Measurements from ENCODE around the gene PSD.

PSD gene

DNA sequence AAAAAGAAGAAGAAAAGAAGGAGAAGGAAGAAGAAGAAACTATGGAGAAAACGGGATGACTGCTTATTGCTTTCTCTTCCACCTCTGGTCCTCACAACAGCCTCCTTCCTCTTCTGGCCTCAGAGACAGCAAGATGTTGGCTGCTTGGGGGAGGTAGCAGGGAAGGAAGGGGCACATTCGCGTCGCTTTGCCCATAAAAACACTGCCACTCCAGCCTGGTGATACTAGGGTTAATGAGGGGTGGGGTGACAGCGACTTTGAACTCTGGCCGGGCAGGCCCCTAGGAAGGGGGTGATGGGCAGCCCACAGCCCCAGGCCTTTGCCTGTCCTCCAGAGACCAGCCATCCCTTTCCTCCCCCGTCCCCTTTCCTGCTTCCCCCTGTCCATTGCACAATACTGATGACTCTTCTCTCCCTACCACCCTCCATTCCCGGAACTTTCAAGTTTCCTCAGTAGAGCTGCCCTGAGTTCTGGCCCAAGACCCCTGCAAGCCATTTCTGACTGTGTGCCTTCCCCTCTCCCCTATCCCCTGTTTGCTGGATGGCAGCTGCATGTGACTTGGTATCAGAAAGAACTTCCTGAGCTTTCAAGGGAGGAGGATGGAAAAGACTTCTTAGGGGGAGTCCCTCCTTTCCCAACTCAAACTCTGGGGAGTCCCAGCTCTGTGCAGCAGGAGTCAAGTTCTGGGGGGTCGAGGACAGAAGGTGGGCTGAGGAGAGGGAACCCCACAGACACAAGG lies 16.0 kb upstream of the PSD start:
- TF ChIP-seq EZH2phosphoT487 (IDR thresholded peaks at IDR 0.05; ENCODE audit: borderline replicate concordance), result no peak
- TF ChIP-seq, protein P1, sequence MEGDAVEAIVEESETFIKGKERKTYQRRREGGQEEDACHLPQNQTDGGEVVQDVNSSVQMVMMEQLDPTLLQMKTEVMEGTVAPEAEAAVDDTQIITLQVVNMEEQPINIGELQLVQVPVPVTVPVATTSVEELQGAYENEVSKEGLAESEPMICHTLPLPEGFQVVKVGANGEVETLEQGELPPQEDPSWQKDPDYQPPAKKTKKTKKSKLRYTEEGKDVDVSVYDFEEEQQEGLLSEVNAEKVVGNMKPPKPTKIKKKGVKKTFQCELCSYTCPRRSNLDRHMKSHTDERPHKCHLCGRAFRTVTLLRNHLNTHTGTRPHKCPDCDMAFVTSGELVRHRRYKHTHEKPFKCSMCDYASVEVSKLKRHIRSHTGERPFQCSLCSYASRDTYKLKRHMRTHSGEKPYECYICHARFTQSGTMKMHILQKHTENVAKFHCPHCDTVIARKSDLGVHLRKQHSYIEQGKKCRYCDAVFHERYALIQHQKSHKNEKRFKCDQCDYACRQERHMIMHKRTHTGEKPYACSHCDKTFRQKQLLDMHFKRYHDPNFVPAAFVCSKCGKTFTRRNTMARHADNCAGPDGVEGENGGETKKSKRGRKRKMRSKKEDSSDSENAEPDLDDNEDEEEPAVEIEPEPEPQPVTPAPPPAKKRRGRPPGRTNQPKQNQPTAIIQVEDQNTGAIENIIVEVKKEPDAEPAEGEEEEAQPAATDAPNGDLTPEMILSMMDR (conservative IDR thresholded peaks at IDR 0.05; ENCODE audit: low read length), result no peak
- Histone ChIP-seq H3K4me3 (ENCODE audit: low read length, poor library complexity, severe bottlenecking) (no peak overlapping the region), H3F3A (ENCODE audit: low read depth) (no peaks in the 10 kb centered on the region), H3K36me3 (ENCODE audit: insufficient read depth, low read length) (no peaks in the 10 kb centered on the region), H3K27me3 (ENCODE audit: insufficient read depth, low read length, poor library complexity, severe bottlenecking) (no peaks in the 10 kb centered on the region), H3K79me2 (ENCODE audit: insufficient read depth, low read length) (peaks cover 18% of the 10 kb centered on the region), H3K9me3 (ENCODE audit: insufficient read depth, low read depth, low read length) (no peaks in the 10 kb centered on the region), H3K9ac (ENCODE audit: low read depth, low read length, poor library complexity, severe bottlenecking) (no peak overlapping the region), H2AFZ (ENCODE audit: low read length) (no peak overlapping the region), H3K4me2 (ENCODE audit: low read depth, low read length, poor library complexity, severe bottlenecking) (no peak overlapping the region), H4K20me1 (ENCODE audit: insufficient read depth, low read length, poor library complexity, severe bottlenecking) (no peaks in the 10 kb centered on the region), H3K9me2 (replicated peaks; ENCODE audit: low read depth, low read length) (no peaks in the 10 kb centered on the region), H3K4me1 (ENCODE audit: insufficient read depth, low read length, poor library complexity, severe bottlenecking) (peaks cover 6% of the 10 kb centered on the region)

DNA sequence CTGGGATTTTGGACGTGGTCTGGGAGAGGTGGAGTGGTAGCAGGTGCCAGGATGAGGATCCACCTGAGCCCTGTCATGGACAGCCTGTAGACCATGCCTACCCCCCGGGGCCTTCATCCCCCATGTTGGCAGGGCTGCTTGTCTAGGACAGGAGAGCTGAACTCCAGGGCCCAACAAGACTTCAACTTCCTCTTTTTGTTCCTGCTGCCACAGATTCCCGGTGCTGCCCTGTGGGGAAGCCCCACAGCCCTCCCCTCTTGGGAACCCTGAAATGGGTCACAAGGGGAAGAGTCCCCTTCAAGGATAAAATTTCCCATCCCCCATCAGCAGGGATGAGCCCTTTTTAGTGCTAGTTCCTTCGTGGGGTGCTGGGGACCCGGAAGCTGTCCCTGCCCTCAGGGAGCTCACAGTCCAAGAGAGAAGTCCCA lies 15.0 kb upstream of the PSD start:
- Histone ChIP-seq H3F3A (ENCODE audit: low read depth) (no peaks in the 10 kb centered on the region), H3K9me2 (replicated peaks; ENCODE audit: low read depth, low read length) (no peaks in the 10 kb centered on the region), H3K4me2 (ENCODE audit: low read depth, low read length, poor library complexity, severe bottlenecking) (no peak overlapping the region), H2AFZ (ENCODE audit: low read length) (no peak overlapping the region), H3K79me2 (ENCODE audit: insufficient read depth, low read length) (peaks cover 18% of the 10 kb centered on the region), H3K4me1 (ENCODE audit: insufficient read depth, low read length, poor library complexity, severe bottlenecking) (peaks cover 6% of the 10 kb centered on the region), H3K27me3 (ENCODE audit: insufficient read depth, low read length, poor library complexity, severe bottlenecking) (no peaks in the 10 kb centered on the region), H4K20me1 (ENCODE audit: insufficient read depth, low read length, poor library complexity, severe bottlenecking) (no peaks in the 10 kb centered on the region), H3K36me3 (ENCODE audit: insufficient read depth, low read length) (no peaks in the 10 kb centered on the region), H3K9ac (ENCODE audit: low read depth, low read length, poor library complexity, severe bottlenecking) (no peak overlapping the region), H3K4me3 (ENCODE audit: low read length, poor library complexity, severe bottlenecking) (no peak overlapping the region), H3K9me3 (ENCODE audit: insufficient read depth, low read depth, low read length) (no peaks in the 10 kb centered on the region)
- TF ChIP-seq, protein P1 (conservative IDR thresholded peaks at IDR 0.05; ENCODE audit: low read length), result no peak
- TF ChIP-seq EZH2phosphoT487 (IDR thresholded peaks at IDR 0.05; ENCODE audit: borderline replicate concordance), result no peak

DNA sequence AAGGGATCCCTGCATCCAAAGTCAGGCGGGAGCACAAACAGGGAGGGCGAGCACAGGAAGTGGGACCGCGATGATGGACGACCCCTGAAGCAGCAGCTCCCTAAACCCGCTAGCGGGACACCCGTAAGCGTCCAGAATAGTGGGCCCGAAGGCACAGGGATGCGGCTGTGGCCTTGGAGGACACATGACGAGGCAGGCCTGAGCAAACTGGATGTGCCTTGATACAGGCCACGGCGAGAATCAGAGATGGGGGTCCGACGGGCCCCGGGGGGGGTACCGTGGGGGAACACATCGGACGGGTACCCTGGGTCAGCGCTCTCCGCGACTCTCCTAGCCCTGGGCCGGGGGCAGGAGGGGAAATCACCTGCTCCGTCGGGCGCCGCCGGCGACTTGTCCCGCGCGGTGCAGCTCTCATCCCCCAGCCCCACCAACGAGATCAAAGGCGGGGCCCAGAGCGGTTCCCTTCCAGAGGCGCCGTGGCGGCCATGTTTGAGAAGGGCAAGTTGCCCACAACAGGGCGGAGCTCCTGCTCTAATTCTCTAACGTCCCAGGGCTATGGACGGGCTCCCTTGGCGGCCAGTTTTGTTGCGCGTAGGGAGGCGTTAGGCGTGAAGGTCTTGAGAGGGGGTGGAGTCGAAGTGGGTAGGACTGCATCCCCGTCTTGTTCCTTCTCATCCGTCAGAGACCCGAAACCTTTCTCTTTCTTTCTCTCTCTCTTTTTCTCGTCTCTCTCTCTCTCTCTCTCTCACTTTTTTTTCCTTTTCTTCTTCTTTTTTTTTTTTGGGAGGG lies 13.8 kb upstream of the PSD start, which contains the start of gene CUEDC2:
TSS of gene CUEDC2 (minus strand) at position 413 of the 789 bp plus-strand sequence. CDS start 7,386 bp downstream, outside the sequence.
- peak within 1 kb of the TSS; percentile 93 for H3K4me2 ChIP-seq (ENCODE audit: low read depth, low read length, poor library complexity, severe bottlenecking)
- H3K9ac ChIP-seq (ENCODE audit: low read depth, low read length, poor library complexity, severe bottlenecking), result peak within 1 kb of the TSS; percentile 96
- H3K79me2 ChIP-seq (ENCODE audit: insufficient read depth, low read length), result peaks cover 18% of the 10 kb centered on the region
- H3K27me3 ChIP-seq (ENCODE audit: insufficient read depth, low read length, poor library complexity, severe bottlenecking), result no peaks in the 10 kb centered on the region
- H3K9me2 ChIP-seq (replicated peaks; ENCODE audit: low read depth, low read length), result no peaks in the 10 kb centered on the region
- H4K20me1 ChIP-seq (ENCODE audit: insufficient read depth, low read length, poor library complexity, severe bottlenecking), result no peaks in the 10 kb centered on the region
- no peaks in the 10 kb centered on the region for H3K9me3 ChIP-seq (ENCODE audit: insufficient read depth, low read depth, low read length)
- no peaks in the 10 kb centered on the region for H3F3A ChIP-seq (ENCODE audit: low read depth)
- H2AFZ ChIP-seq (ENCODE audit: low read length), result peak within 1 kb of the TSS; percentile 91
- H3K4me3 ChIP-seq (ENCODE audit: low read length, poor library complexity, severe bottlenecking), result peak within 1 kb of the TSS; percentile 91
- H3K4me1 ChIP-seq (ENCODE audit: insufficient read depth, low read length, poor library complexity, severe bottlenecking), result peaks cover 6% of the 10 kb centered on the region
- TF ChIP-seq, protein P1 (conservative IDR thresholded peaks at IDR 0.05; ENCODE audit: low read length), result 0 out of 2 replicates have a peak, but pooled peaks have one; percentile 10
- TF ChIP-seq EZH2phosphoT487 (IDR thresholded peaks at IDR 0.05; ENCODE audit: borderline replicate concordance), result no peak
- no peaks in the 10 kb centered on the region for H3K36me3 ChIP-seq (ENCODE audit: insufficient read depth, low read length)
